HL-60 (cell line): Measurements from ENCODE around the gene ZFP92.

ENCODE experiments used
- CTCF ChIP-seq: IDR thresholded peaks from one replicate; pipeline ENCODE4 v1.5.1; 2011; ENCODE audit warnings: low read length, control low read depth, inconsistent platforms; ENCODE audit not compliant: insufficient read depth
- GABPA ChIP-seq: IDR thresholded peaks from 2 replicates; pipeline ENCODE4 v1.6.1; 2012; ENCODE audit warnings: low read depth
- POLR2AphosphoS5 ChIP-seq: IDR thresholded peaks from 2 replicates; pipeline ENCODE4 v1.6.1; 2012; ENCODE audit warnings: low read depth

GRCh38 chrX:153435845-153436244 lies 24.6 kb downstream of the ZFP92 start:
- TF ChIP-seq GABPA (no peak), CTCF (no peak), POLR2AphosphoS5 (no peak)
